Measurements from ENCODE around the gene JPT2.
"Not testable (repeated sequence)": the region's sequence is repeated elsewhere in the genome, so short reads cannot be mapped to it uniquely, and the experiment has no call there.

JPT2 gene

GRCh38 chr16:1726661-1727502, 48.8 kb downstream of the JPT2 start:
- no peak for DNase-seq (ENCODE audit: insufficient read length, low spot score)
- peak; percentile 76 for FAIRE-seq
- TF ChIP-seq SPI1 (IDR thresholded peaks at IDR 0.05; ENCODE audit: low read depth, low read length) (no peak), TAF1 (IDR thresholded peaks at IDR 0.05; ENCODE audit: low read depth, low read length) (no peak), POLR2A (IDR thresholded peaks at IDR 0.05; ENCODE audit: low read depth, low read length) (no peak), POU2F2 (IDR thresholded peaks at IDR 0.05; ENCODE audit: low read depth, low read length) (no peak), PAX5 (IDR thresholded peaks at IDR 0.05; ENCODE audit: insufficient read depth, low read length, severe bottlenecking) (no peak), POLR2AphosphoS5 (IDR thresholded peaks at IDR 0.05; ENCODE audit: low read depth, low read length) (no peak)

- no peak for FAIRE-seq
- no peak for DNase-seq (ENCODE audit: insufficient read length, low spot score)
- TF ChIP-seq PAX5 (IDR thresholded peaks at IDR 0.05; ENCODE audit: insufficient read depth, low read length, severe bottlenecking) (no peak), POU2F2 (IDR thresholded peaks at IDR 0.05; ENCODE audit: low read depth, low read length) (no peak), POLR2AphosphoS5 (IDR thresholded peaks at IDR 0.05; ENCODE audit: low read depth, low read length) (no peak)
These were observed 49.9 kb downstream of the JPT2 start for GRCh38 chr16:1727651-1728624.

- TF ChIP-seq POLR2AphosphoS5 (IDR thresholded peaks at IDR 0.05; ENCODE audit: low read depth, low read length) (no peak), SPI1 (IDR thresholded peaks at IDR 0.05; ENCODE audit: low read depth, low read length) (no peak), POLR2A (IDR thresholded peaks at IDR 0.05; ENCODE audit: low read depth, low read length) (no peak), TAF1 (IDR thresholded peaks at IDR 0.05; ENCODE audit: low read depth, low read length) (no peak), PAX5 (IDR thresholded peaks at IDR 0.05; ENCODE audit: insufficient read depth, low read length, severe bottlenecking) (no peak), POU2F2 (IDR thresholded peaks at IDR 0.05; ENCODE audit: low read depth, low read length) (no peak)
- no peak for FAIRE-seq
- DNase-seq (ENCODE audit: insufficient read length, low spot score), result no peak
These were observed 50.9 kb downstream of the JPT2 start for GRCh38 chr16:1729026-1729425.

DNA sequence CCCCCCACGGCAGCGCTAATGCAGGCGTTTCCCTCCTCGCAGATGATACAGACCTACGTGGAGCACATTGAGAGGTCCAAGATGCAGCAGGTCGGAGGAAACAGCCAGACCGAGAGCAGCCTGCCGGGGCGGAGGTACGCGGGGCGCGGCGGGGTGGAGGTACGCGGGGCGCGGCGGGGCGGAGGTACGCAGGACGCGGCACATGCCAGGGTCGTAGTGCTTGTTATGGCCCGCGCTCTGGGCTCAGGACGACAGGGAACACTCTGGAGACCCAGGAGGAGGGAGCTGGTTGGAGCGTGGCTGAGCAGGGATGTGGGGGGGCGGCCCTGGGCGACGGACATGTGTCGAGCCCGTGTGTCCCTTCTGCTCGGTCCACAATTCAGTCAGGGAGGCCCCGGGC, 51.4 kb downstream of the JPT2 start:
- FAIRE-seq (no peak), DNase-seq (ENCODE audit: insufficient read length, low spot score) (no peak)
- TF ChIP-seq PAX5 (IDR thresholded peaks at IDR 0.05; ENCODE audit: insufficient read depth, low read length, severe bottlenecking) (no peak), POLR2A (IDR thresholded peaks at IDR 0.05; ENCODE audit: low read depth, low read length) (no peak), POU2F2 (IDR thresholded peaks at IDR 0.05; ENCODE audit: low read depth, low read length) (no peak), TAF1 (IDR thresholded peaks at IDR 0.05; ENCODE audit: low read depth, low read length) (no peak), SPI1 (IDR thresholded peaks at IDR 0.05; ENCODE audit: low read depth, low read length) (no peak), POLR2AphosphoS5 (IDR thresholded peaks at IDR 0.05; ENCODE audit: low read depth, low read length) (no peak)

- FAIRE-seq (no peak), DNase-seq (ENCODE audit: insufficient read length, low spot score) (no peak)
- no peak for TF ChIP-seq PAX5 (IDR thresholded peaks at IDR 0.05; ENCODE audit: insufficient read depth, low read length, severe bottlenecking)
- no peak for TF ChIP-seq POLR2A (IDR thresholded peaks at IDR 0.05; ENCODE audit: low read depth, low read length)
- no peak for TF ChIP-seq POLR2AphosphoS5 (IDR thresholded peaks at IDR 0.05; ENCODE audit: low read depth, low read length)
- no peak for TF ChIP-seq POU2F2 (IDR thresholded peaks at IDR 0.05; ENCODE audit: low read depth, low read length)
These were observed 53.0 kb downstream of the JPT2 start for GRCh38 chr16:1731073-1731472.

GRCh38 chr16:1731603-1732002, 53.5 kb downstream of the JPT2 start:
- TF ChIP-seq SPI1 (IDR thresholded peaks at IDR 0.05; ENCODE audit: low read depth, low read length) (no peak), POLR2AphosphoS5 (IDR thresholded peaks at IDR 0.05; ENCODE audit: low read depth, low read length) (no peak), POU2F2 (IDR thresholded peaks at IDR 0.05; ENCODE audit: low read depth, low read length) (no peak), PAX5 (IDR thresholded peaks at IDR 0.05; ENCODE audit: insufficient read depth, low read length, severe bottlenecking) (no peak), POLR2A (IDR thresholded peaks at IDR 0.05; ENCODE audit: low read depth, low read length) (no peak), TAF1 (IDR thresholded peaks at IDR 0.05; ENCODE audit: low read depth, low read length) (no peak)
- FAIRE-seq (no peak), DNase-seq (ENCODE audit: insufficient read length, low spot score) (no peak)

GRCh38 chr16:1732071-1732470, 54.0 kb downstream of the JPT2 start:
- no peak for FAIRE-seq
- TF ChIP-seq POLR2A (IDR thresholded peaks at IDR 0.05; ENCODE audit: low read depth, low read length), result no peak
- TF ChIP-seq SPI1 (IDR thresholded peaks at IDR 0.05; ENCODE audit: low read depth, low read length), result no peak
- no peak for TF ChIP-seq POLR2AphosphoS5 (IDR thresholded peaks at IDR 0.05; ENCODE audit: low read depth, low read length)
- no peak for TF ChIP-seq PAX5 (IDR thresholded peaks at IDR 0.05; ENCODE audit: insufficient read depth, low read length, severe bottlenecking)
- no peak for TF ChIP-seq POU2F2 (IDR thresholded peaks at IDR 0.05; ENCODE audit: low read depth, low read length)
- TF ChIP-seq TAF1 (IDR thresholded peaks at IDR 0.05; ENCODE audit: low read depth, low read length), result no peak
- no peak for DNase-seq (ENCODE audit: insufficient read length, low spot score)

GRCh38 chr16:1732551-1732987, 54.5 kb downstream of the JPT2 start:
- FAIRE-seq; DNase-seq (ENCODE audit: insufficient read length, low spot score): not testable (repeated sequence)

DNA sequence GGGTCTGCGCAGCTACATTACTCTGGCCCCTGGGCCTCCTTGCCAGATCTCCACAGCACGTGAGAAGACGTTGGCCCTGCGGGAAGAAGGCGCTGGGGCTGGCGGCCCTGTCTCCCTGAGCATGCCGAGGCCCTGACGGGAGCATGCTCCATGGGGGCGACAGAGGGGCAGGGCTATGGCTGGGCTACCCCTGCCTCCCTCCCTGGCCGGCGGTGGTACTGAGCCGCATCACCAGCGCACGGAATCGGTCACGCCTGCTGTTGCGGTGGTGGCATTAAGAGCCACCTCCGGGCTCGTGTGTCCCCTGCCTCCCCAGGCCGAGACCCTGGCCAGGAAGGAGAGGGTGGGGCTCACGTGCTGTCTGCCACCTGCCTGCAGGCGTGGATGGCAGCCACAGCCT, 56.0 kb downstream of the JPT2 start:
- FAIRE-seq (no peak), DNase-seq (ENCODE audit: insufficient read length, low spot score) (no peak)
- no peak for TF ChIP-seq POU2F2 (IDR thresholded peaks at IDR 0.05; ENCODE audit: low read depth, low read length)
- no peak for TF ChIP-seq PAX5 (IDR thresholded peaks at IDR 0.05; ENCODE audit: insufficient read depth, low read length, severe bottlenecking)
- no peak for TF ChIP-seq SPI1 (IDR thresholded peaks at IDR 0.05; ENCODE audit: low read depth, low read length)
- no peak for TF ChIP-seq POLR2A (IDR thresholded peaks at IDR 0.05; ENCODE audit: low read depth, low read length)
- no peak for TF ChIP-seq POLR2AphosphoS5 (IDR thresholded peaks at IDR 0.05; ENCODE audit: low read depth, low read length)
- TF ChIP-seq TAF1 (IDR thresholded peaks at IDR 0.05; ENCODE audit: low read depth, low read length), result no peak
